H1 (cell line): ENCODE results near the gene TBC1D9. TPM values are rescaled to one million over a fixed set of nuclear protein-coding genes. Genes with fewer than 3 reads are reported as not detected.

ENCODE experiments used
- CTBP2 ChIP-seq: IDR thresholded peaks from 2 replicates; pipeline ENCODE4 v1.7.0; 2011; ENCODE audit warnings: borderline replicate concordance, mild to moderate bottlenecking, moderate library complexity, mixed read lengths, low read length; ENCODE audit not compliant: insufficient read depth, insufficient read length
- GABPA ChIP-seq: IDR thresholded peaks from 2 replicates; pipeline ENCODE4 v1.6.1; 2011; ENCODE audit warnings: mild to moderate bottlenecking, low read length, moderate library complexity, borderline replicate concordance; ENCODE audit not compliant: insufficient read depth
- POU5F1 ChIP-seq: IDR thresholded peaks from 2 replicates; pipeline ENCODE4 v1.6.1; 2011; ENCODE audit warnings: low read depth, mild to moderate bottlenecking, low read length, moderate library complexity
- RXRA ChIP-seq: IDR thresholded peaks from 2 replicates; pipeline ENCODE4 v1.6.1; 2011; ENCODE audit warnings: low read depth, mild to moderate bottlenecking, low read length, moderate library complexity; ENCODE audit not compliant: insufficient read depth
- SIN3A ChIP-seq, 2 experiments: IDR thresholded peaks in 1 of 2; conservative IDR thresholded peaks in 1 of 2; 2 replicates each; pipeline ENCODE4 v1.6.1; 2011 to 2012; ENCODE audit warnings: low read length in 2 of 2, improper control_type of control experiment in 1 of 2, low read depth in 1 of 2, mild to moderate bottlenecking in 1 of 2
- SP4 ChIP-seq: IDR thresholded peaks from 2 replicates; pipeline ENCODE4 v1.6.1; 2012; ENCODE audit warnings: low read length, inconsistent platforms
- TBP ChIP-seq: IDR thresholded peaks from 2 replicates; pipeline ENCODE4 v1.6.1; 2011; ENCODE audit warnings: low read depth, low read length, improper control_type of control experiment
- polyA plus RNA-seq, 7 experiments: library from polyadenylated mRNA; depleted of rRNA in 3 of 7; stranded (reverse) in 5 of 7; unstranded in 2 of 7; fragments of >200 nt in 5 of 7; fragments of 200-250 nt in 2 of 7; gene quantifications; 1 replicate in 5 of 7; 2 replicates in 1 of 7; 4 replicates in 1 of 7; pipeline versions ENCODE4 v1.2.1 to v1.2.3, GENCODE V29; 2011 to 2013; ENCODE audit warnings: missing spikeins in 2 of 7, mixed read lengths in 2 of 7
- total RNA-seq: library from RNA; stranded (reverse); fragmentation: NEBNext Ultra II Directional; extraction: Animal tissue kit (Norgen Biotek cat#: 25700); gene quantifications from 2 replicates; pipeline ENCODE4 v1.2.1, GENCODE V29; 2021
- TF ChIP-seq, protein P1 (sequence below): IDR thresholded peaks from 2 replicates; pipeline ENCODE4 v1.6.1; 2012; ENCODE audit warnings: low read length, inconsistent platforms
- TF ChIP-seq, protein P2 (sequence below): IDR thresholded peaks from 2 replicates; pipeline ENCODE4 v1.6.1; 2011; ENCODE audit warnings: low read depth, mild to moderate bottlenecking, low read length; ENCODE audit not compliant: insufficient read depth

The TBC1D9 gene
- total and polyA plus RNA-seq, 2 of the 8 experiments (the other 6 are each of a cell fraction or from before 2014, with no cell fraction given) = 0.94 to 1.0 TPM

DNA sequence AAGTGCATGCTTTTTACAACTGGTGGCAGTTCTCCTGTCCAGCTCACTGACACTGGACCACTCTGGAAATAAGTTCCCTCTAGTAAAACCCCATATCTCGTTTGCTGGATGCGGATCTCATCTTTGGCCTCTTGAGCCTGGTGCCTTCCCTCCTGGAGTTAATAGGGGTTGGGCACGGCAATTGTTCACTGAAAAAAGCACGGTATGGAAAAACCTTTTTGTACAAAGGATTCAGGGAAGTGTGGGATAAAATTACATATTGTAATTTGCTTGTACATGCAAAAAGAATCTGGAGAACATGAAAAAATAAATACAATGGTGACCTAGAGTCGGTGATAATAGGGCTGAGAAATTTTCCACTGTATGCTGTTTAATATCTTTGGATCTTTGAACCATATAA, 30.6 kb downstream of the TBC1D9 start (continued):
- TF ChIP-seq, protein P1, sequence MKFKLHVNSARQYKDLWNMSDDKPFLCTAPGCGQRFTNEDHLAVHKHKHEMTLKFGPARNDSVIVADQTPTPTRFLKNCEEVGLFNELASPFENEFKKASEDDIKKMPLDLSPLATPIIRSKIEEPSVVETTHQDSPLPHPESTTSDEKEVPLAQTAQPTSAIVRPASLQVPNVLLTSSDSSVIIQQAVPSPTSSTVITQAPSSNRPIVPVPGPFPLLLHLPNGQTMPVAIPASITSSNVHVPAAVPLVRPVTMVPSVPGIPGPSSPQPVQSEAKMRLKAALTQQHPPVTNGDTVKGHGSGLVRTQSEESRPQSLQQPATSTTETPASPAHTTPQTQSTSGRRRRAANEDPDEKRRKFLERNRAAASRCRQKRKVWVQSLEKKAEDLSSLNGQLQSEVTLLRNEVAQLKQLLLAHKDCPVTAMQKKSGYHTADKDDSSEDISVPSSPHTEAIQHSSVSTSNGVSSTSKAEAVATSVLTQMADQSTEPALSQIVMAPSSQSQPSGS = no peak
- TF ChIP-seq POU5F1 (no peak), CTBP2 (no peak), RXRA (no peak), GABPA (no peak), SIN3A (conservative IDR thresholded peaks at IDR 0.05 in 1 of 2, IDR thresholded peaks at IDR 0.05 in 1 of 2; ENCODE audit: low read depth in 1 of 2, low read length in 2 of 2) (no peak), SP4 (no peak), TBP (no peak)
- TF ChIP-seq, protein P2, sequence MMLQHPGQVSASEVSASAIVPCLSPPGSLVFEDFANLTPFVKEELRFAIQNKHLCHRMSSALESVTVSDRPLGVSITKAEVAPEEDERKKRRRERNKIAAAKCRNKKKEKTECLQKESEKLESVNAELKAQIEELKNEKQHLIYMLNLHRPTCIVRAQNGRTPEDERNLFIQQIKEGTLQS = no peak
- TF ChIP-seq, all 59 proteins: peak for 0
